RWPE2 (cell line): Measurements from ENCODE around the gene LIG1.
"Not testable (repeated sequence)": the region's sequence is repeated elsewhere in the genome, so short reads cannot be mapped to it uniquely, and the experiment has no call there.

Experiments used
- ATAC-seq: fragments of 200-7000 bp; cut with Tn5 transposase; 3 replicates; pipeline ENCODE4 v1.9.1; 2021; ENCODE audit warnings: low read depth
- DNase-seq: peaks from one replicate; pipeline ENCODE4 v3.0.0-alpha.2; 2020; ENCODE audit warnings: low spot score
- H3K27ac ChIP-seq: fragments of 450-650 bp; 2 replicates; pipeline ENCODE4 v1.5.1; 2017; ENCODE audit warnings: mild to moderate bottlenecking; ENCODE audit not compliant: poor library complexity, severe bottlenecking
- H3K27me3 ChIP-seq: fragments of 250-450 bp; sonication (Bioruptor Pico); 2 replicates; pipeline ENCODE4 v1.5.1; 2021; ENCODE audit warnings: mild to moderate bottlenecking, moderate library complexity; ENCODE audit not compliant: insufficient read depth, poor library complexity, severe bottlenecking
- H3K36me3 ChIP-seq: fragments of 250-450 bp; sonication (Bioruptor Pico); 2 replicates; pipeline ENCODE4 v1.5.1; 2020; ENCODE audit warnings: low read depth, mild to moderate bottlenecking, moderate library complexity
- H3K4me1 ChIP-seq: fragments of 250-450 bp; sonication (Bioruptor Pico); 2 replicates; pipeline ENCODE4 v1.5.1; 2021; ENCODE audit warnings: mild to moderate bottlenecking, moderate library complexity; ENCODE audit not compliant: insufficient read depth, poor library complexity, severe bottlenecking
- H3K4me3 ChIP-seq: fragments of 250-450 bp; sonication (Bioruptor Pico); 2 replicates; pipeline ENCODE4 v1.5.1; 2021; ENCODE audit warnings: mild to moderate bottlenecking, moderate library complexity; ENCODE audit not compliant: severe bottlenecking
- H3K9me3 ChIP-seq: fragments of 250-450 bp; sonication (Bioruptor Pico); 2 replicates; pipeline ENCODE4 v1.5.1; 2021; ENCODE audit warnings: mild to moderate bottlenecking, moderate library complexity; ENCODE audit not compliant: severe bottlenecking
- TF ChIP-seq, protein P1 (sequence below): fragments of 450-650 bp; IDR thresholded peaks from one replicate; pipeline ENCODE4 v1.5.1; 2017; ENCODE audit warnings: mild to moderate bottlenecking, moderate library complexity; ENCODE audit not compliant: poor library complexity, severe bottlenecking

Gene LIG1

DNA sequence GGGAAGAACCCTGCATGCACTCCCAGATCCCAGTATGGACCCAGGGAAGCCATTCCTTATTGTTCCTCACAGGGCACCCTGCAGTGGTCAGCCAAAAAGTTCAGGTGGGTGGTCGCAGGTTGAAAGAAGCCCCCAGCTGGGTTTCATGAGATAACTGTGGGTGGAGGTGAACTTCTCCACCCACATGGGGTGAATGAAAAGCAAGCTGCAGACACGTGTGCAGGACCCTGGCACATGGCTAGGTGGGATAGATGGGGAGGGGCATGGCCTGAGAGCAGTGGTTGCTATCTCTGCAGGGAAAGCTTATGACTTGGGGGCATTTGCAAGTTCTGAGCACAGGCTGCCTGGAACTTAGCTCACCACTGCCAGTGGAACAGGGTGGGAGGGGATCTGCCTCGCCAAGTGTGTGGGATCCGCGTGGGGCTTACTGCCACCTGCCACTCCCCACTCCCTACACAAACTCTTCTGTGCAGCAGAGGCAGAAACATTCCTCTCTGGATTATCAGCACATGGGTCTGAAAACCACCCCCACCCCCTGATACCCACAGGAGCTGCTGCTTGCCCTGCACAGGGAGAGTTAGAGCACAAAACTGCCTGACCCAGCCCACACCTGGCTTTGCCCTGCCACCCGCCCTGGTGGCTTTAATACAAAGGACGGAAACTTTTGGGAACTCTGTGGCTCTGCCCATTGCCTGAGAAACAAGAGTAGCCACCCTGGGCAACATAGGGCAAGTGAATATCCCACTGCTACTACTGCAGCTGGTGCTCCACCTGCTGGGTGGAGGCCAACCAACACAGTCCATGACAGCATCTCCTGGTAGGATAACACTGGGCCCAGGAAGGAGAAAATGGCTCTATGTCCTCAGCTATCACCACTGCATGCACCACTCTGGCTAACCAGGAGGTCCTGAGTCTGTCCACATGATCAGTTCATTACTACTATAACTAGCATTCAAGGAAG, 84.0 kb downstream of the LIG1 start:
- H3K27ac ChIP-seq: no peak overlapping the region
- no peaks in the 10 kb centered on the region for H3K9me3 ChIP-seq
- no peak overlapping the region for H3K4me3 ChIP-seq
- ATAC-seq: no peak
- TF ChIP-seq, protein P1, sequence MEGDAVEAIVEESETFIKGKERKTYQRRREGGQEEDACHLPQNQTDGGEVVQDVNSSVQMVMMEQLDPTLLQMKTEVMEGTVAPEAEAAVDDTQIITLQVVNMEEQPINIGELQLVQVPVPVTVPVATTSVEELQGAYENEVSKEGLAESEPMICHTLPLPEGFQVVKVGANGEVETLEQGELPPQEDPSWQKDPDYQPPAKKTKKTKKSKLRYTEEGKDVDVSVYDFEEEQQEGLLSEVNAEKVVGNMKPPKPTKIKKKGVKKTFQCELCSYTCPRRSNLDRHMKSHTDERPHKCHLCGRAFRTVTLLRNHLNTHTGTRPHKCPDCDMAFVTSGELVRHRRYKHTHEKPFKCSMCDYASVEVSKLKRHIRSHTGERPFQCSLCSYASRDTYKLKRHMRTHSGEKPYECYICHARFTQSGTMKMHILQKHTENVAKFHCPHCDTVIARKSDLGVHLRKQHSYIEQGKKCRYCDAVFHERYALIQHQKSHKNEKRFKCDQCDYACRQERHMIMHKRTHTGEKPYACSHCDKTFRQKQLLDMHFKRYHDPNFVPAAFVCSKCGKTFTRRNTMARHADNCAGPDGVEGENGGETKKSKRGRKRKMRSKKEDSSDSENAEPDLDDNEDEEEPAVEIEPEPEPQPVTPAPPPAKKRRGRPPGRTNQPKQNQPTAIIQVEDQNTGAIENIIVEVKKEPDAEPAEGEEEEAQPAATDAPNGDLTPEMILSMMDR: no peak
- DNase-seq: no peak
- H3K27me3 ChIP-seq: no peaks in the 10 kb centered on the region
- H3K36me3 ChIP-seq: no peaks in the 10 kb centered on the region
- H3K4me1 ChIP-seq: no peaks in the 10 kb centered on the region

DNA sequence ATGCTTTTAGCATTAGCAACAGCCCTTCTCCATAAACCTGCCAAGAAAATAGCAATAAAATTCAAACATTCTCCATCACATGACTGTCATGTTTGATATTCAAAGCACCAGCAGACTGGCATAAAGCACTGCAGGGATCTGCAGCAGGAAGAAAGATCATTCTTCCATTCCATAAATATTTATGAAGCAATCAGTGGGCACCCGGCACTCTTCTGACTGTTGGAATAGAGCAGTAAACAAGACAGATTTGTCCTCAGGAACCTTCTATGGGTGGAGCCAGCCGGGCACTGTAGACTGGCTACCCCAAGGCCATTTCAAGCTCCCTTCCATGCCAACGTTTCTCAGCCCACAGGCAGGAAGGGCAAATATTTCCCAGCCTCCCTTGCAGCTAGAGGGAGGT, 85.1 kb downstream of the LIG1 start:
- ATAC-seq (no peak), DNase-seq (no peak)
- no peaks in the 10 kb centered on the region for H3K9me3 ChIP-seq
- H3K27ac ChIP-seq: no peak overlapping the region
- H3K27me3 ChIP-seq: no peaks in the 10 kb centered on the region
- no peak overlapping the region for H3K4me3 ChIP-seq
- TF ChIP-seq, protein P1: no peak
- no peaks in the 10 kb centered on the region for H3K4me1 ChIP-seq
- no peaks in the 10 kb centered on the region for H3K36me3 ChIP-seq

DNA sequence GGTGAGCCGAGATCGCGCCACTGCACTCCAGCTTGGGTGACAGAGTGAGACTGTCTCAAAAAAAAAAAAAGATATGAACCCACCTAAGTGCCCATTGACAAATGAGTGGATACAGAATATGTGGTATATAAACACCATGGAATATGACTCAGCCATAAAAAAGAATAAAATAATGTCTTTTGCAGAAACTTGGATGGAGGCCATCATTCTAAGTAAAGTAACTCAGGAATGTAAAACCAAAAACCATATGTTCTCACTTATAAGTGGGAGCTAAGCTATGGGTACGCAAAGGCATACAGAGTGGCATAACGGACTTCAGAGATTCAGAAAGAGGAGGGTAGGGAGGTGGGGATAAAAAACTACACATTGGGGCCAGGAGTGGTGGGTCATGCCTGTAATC, 89.0 kb downstream of the LIG1 start:
- no peaks in the 10 kb centered on the region for H3K27me3 ChIP-seq
- no peak overlapping the region for H3K4me3 ChIP-seq
- ATAC-seq: no peak
- H3K4me1 ChIP-seq: no peaks in the 10 kb centered on the region
- H3K27ac ChIP-seq: no peak overlapping the region
- TF ChIP-seq, protein P1: no peak
- no peak for DNase-seq
- no peaks in the 10 kb centered on the region for H3K9me3 ChIP-seq
- no peaks in the 10 kb centered on the region for H3K36me3 ChIP-seq

DNA sequence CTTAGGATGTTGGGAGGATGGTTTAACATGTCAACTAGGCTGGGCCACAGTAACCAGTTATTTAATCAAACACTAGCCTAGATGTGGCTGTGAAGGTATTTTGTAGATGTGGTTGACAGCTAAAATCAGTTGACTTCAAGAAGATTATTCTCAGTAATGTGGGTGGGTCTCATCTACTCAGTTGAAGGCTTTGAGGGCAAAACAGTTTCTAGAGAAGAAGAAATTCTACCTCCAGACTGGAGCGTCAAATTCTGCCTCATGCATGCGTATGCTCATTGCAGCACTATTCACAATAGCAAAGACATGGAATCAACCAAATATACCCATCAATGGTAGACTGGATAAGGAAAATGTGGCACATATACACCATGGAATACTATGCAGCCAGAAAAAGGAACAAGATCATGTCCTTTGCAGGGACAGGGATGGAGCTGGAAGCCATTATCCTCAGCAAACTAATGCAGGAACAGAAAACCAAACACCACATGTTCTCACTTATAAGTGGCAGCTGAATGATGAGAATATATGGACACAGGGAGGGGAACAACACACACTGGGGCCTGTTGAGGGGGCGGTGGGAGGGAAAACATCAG, 99.9 kb downstream of the LIG1 start:
- H3K4me1 ChIP-seq, H3K9me3 ChIP-seq, H3K27ac ChIP-seq: not testable (repeated sequence)

DNA sequence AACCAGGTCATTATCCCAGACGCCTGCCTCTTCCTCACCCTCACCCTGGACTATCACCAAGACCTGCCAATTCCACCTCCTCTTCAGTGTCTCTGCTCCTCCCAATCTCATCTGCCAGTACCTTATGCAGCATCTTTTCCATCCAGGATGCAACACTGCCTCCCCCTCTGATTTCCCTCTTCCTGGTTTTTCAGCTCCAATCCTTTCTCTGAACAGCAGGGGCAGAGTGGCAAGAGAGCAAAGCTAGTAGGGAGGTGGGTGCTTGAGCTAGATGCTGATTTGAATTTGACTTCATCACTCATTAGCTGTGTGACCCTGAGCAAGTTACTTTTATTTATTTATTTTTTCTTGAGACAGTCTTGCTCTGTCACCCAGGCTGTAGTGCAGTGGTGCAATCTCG, 100.7 kb downstream of the LIG1 start:
- Histone ChIP-seq H3K27me3 (no peaks in the 10 kb centered on the region), H3K27ac (no peak overlapping the region), H3K4me1 (no peaks in the 10 kb centered on the region), H3K36me3 (no peaks in the 10 kb centered on the region), H3K9me3 (no peaks in the 10 kb centered on the region), H3K4me3 (no peak overlapping the region)
- TF ChIP-seq, protein P1: no peak
- DNase-seq: no peak
- ATAC-seq: no peak

More for the DNA sequence above, 99.9 kb downstream of the LIG1 start:
- ATAC-seq, H3K36me3 ChIP-seq, DNase-seq, H3K4me3 ChIP-seq, H3K27me3 ChIP-seq: not testable (repeated sequence)
